GM12872 (cell line): Measurements from ENCODE around the gene TCEA3.

Experiments used
- CTCF ChIP-seq: IDR thresholded peaks from 3 replicates; pipeline ENCODE4 v1.5.1; 2011; ENCODE audit warnings: low read depth, mild to moderate bottlenecking, low read length, moderate library complexity; ENCODE audit not compliant: insufficient read depth

TCEA3 gene

GRCh38 chr1:23466423-23466989 lies 42.0 kb upstream of the TCEA3 start:
- TF ChIP-seq CTCF, result no peak

- no peak for TF ChIP-seq CTCF
These were observed 38.7 kb upstream of the TCEA3 start for GRCh38 chr1:23463286-23463685.

GRCh38 chr1:23462766-23463165 lies 38.2 kb upstream of the TCEA3 start:
- no peak for TF ChIP-seq CTCF

- no peak for TF ChIP-seq CTCF
These were observed 36.5 kb upstream of the TCEA3 start for GRCh38 chr1:23461050-23461449.

- TF ChIP-seq CTCF, result no peak
These were observed 36.0 kb upstream of the TCEA3 start for GRCh38 chr1:23460519-23460918.

GRCh38 chr1:23459338-23459757 lies 34.8 kb upstream of the TCEA3 start:
- no peak for TF ChIP-seq CTCF

GRCh38 chr1:23456226-23456625 lies 31.7 kb upstream of the TCEA3 start:
- TF ChIP-seq CTCF, result no peak
